ENCODE results near the gene FHIT.

DNA sequence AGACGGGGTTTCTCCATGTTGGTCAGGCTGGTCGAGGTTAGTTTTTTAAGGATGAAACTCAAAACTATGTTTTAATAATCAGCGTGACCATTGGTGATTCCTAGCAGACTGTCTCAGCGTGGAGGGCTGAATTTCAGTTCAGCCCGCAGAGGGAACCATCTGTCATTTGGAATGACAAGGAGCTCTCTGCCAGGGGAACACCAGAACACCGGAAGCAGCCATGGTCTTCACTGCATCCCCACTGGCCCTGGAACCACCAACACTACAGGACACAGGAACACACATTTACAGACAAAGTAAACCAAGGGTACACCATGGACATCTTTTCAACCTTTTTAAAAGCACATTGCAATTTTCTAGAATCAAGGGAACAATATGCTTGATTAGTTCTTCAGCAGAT, 424.7 kb downstream of the FHIT start:
- TF ChIP-seq CTCF (IDR thresholded peaks at IDR 0.05) = no peak
- no peak for TF ChIP-seq POLR2A (IDR thresholded peaks at IDR 0.05)

Data from Peyer's patch (tissue), 4 donors.